Measurements from ENCODE around the gene MYO1B.

Gene MYO1B

GRCh38 chr2:191374939-191375338 is 129.7 kb downstream of the MYO1B start:
- H3K4me3 ChIP-seq (ENCODE audit: low read depth, low read length) = no peak overlapping the region
- no peak for TF ChIP-seq CTCF (IDR thresholded peaks at IDR 0.05; ENCODE audit: borderline replicate concordance, insufficient read depth, low read depth, low read length)

GRCh38 chr2:191376981-191377629 is 131.9 kb downstream of the MYO1B start:
- H3K4me3 ChIP-seq (ENCODE audit: low read depth, low read length) = no peak overlapping the region
- no peak for TF ChIP-seq CTCF (IDR thresholded peaks at IDR 0.05; ENCODE audit: borderline replicate concordance, insufficient read depth, low read depth, low read length)

GRCh38 chr2:191379375-191379774 is 134.2 kb downstream of the MYO1B start:
- no peak overlapping the region for H3K4me3 ChIP-seq (ENCODE audit: low read depth, low read length)
- no peak for TF ChIP-seq CTCF (IDR thresholded peaks at IDR 0.05; ENCODE audit: borderline replicate concordance, insufficient read depth, low read depth, low read length)

GRCh38 chr2:191382801-191383200 is 137.6 kb downstream of the MYO1B start:
- TF ChIP-seq CTCF (IDR thresholded peaks at IDR 0.05; ENCODE audit: borderline replicate concordance, insufficient read depth, low read depth, low read length) = no peak
- H3K4me3 ChIP-seq (ENCODE audit: low read depth, low read length) = no peak overlapping the region

GRCh38 chr2:191383486-191383885 is 138.3 kb downstream of the MYO1B start:
- no peak overlapping the region for H3K4me3 ChIP-seq (ENCODE audit: low read depth, low read length)
- no peak for TF ChIP-seq CTCF (IDR thresholded peaks at IDR 0.05; ENCODE audit: borderline replicate concordance, insufficient read depth, low read depth, low read length)

- no peak for TF ChIP-seq CTCF (IDR thresholded peaks at IDR 0.05; ENCODE audit: borderline replicate concordance, insufficient read depth, low read depth, low read length)
- H3K4me3 ChIP-seq (ENCODE audit: low read depth, low read length) = no peak overlapping the region
These were observed 139.6 kb downstream of the MYO1B start for GRCh38 chr2:191384829-191385228.

- no peak overlapping the region for H3K4me3 ChIP-seq (ENCODE audit: low read depth, low read length)
- no peak for TF ChIP-seq CTCF (IDR thresholded peaks at IDR 0.05; ENCODE audit: borderline replicate concordance, insufficient read depth, low read depth, low read length)
These were observed 140.4 kb downstream of the MYO1B start for GRCh38 chr2:191385416-191386160.
